K562 (cell line): ENCODE measurements around the gene SIT1. TPM values are rescaled to one million over a fixed set of nuclear protein-coding genes. Genes with fewer than 3 reads are reported as not detected.

ENCODE experiments used
- ATAC-seq: fragments of 200-7000 bp; cut with Tn5 transposase; 3 replicates; pipeline ENCODE4 v1.9.1; 2020; ENCODE audit warnings: moderate library complexity
- BruUV-seq: library from RNA; stranded (reverse); fragments of 400-500 nt; replicated peaks from 2 replicates; lab custom pipeline; 2021; lab: Mats Ljungman, UMichigan
- CTCF ChIA-PET: fragments of 300-600 bp; formaldehyde crosslinking; extraction: SDS; loops from one replicate; lab custom pipeline; 2021; ENCODE audit warnings: low intra/inter-chr PET ratio; lab: Yijun Ruan, JAX
- POLR2A ChIA-PET: fragments of 300-600, 350-650 bp; sonication (Branson Sonifier 250); formaldehyde crosslinking; extraction: SDS; loops from one replicate; lab custom pipeline; 2021; ENCODE audit warnings: antibody characterized with exemption, inconsistent platforms; lab: Yijun Ruan, JAX
- DNase-seq, 4 experiments: peaks; one replicate each; pipeline versions ENCODE4 v3.0.0 to v3.0.0-alpha.2; 2011 to 2018; ENCODE audit warnings: low spot score in 3 of 4, mixed read lengths in 3 of 4; ENCODE audit errors: extremely low read depth in 1 of 4
- FAIRE-seq: peaks from 2 replicates; lab custom pipeline; 2011; peaks lifted over from hg19 to GRCh38; lab: Jason Lieb, UNC
- H2AFZ ChIP-seq: 2 replicates; pipeline ENCODE4 v1.6.0; 2011; ENCODE audit warnings: low read depth, low read length, control low read depth, inconsistent platforms
- H3K27ac ChIP-seq: fragments of 200-600 bp; 3 replicates; pipeline ENCODE4 v1.8.0; 2011; ENCODE audit warnings: low read depth, mild to moderate bottlenecking, control low read depth, inconsistent platforms, low read length, moderate library complexity, mixed read lengths; ENCODE audit errors: extremely low read depth
- H3K27me3 ChIP-seq, 2 experiments: fragments of 300-600 bp in 1 of 2; 2 replicates in 1 of 2; 3 replicates in 1 of 2; pipeline versions ENCODE4 v1.6.0 to v1.8.0; 2011; ENCODE audit warnings: inconsistent platforms in 2 of 2, low read length in 2 of 2, mild to moderate bottlenecking in 1 of 2, mixed read lengths in 1 of 2, moderate library complexity in 1 of 2; ENCODE audit not compliant: control insufficient read depth in 2 of 2, insufficient read depth in 2 of 2
- H3K36me3 ChIP-seq: fragments of 300-600 bp; 3 replicates; pipeline ENCODE4 v1.8.0; 2011; ENCODE audit warnings: mild to moderate bottlenecking, low read length, inconsistent platforms; ENCODE audit not compliant: control insufficient read depth, insufficient read depth
- H3K4me1 ChIP-seq, 2 experiments: fragments of 200-600 bp in 1 of 2; replicated peaks in 1 of 2; 2 replicates in 1 of 2; 3 replicates in 1 of 2; pipeline versions ENCODE4 v1.5.1 to v1.8.0; 2011; ENCODE audit warnings: inconsistent platforms in 2 of 2, low read length in 2 of 2, mild to moderate bottlenecking in 1 of 2, mixed read lengths in 1 of 2, moderate library complexity in 1 of 2; ENCODE audit not compliant: control insufficient read depth in 2 of 2, insufficient read depth in 2 of 2
- H3K4me2 ChIP-seq: 2 replicates; pipeline ENCODE4 v1.6.1; 2011; ENCODE audit warnings: low read length, control low read depth, inconsistent platforms, mixed read lengths; ENCODE audit not compliant: insufficient read depth
- H3K4me3 ChIP-seq: fragments of 200-600 bp; sonication (generic), shearing (Covaris generic); 2 replicates; pipeline ENCODE4 v1.5.1; 2016; ENCODE audit warnings: control low read depth, inconsistent platforms
- H3K79me2 ChIP-seq: fragments of 200-600 bp; 3 replicates; pipeline ENCODE4 v1.8.0; 2011; ENCODE audit warnings: low read length, inconsistent platforms; ENCODE audit not compliant: control insufficient read depth, insufficient read depth
- H3K9ac ChIP-seq, 2 experiments: 2 replicates each; pipeline versions ENCODE4 v1.6.0 to v1.6.1; 2011; ENCODE audit warnings: low read depth in 2 of 2, low read length in 2 of 2, control low read depth in 1 of 2, inconsistent platforms in 1 of 2, mild to moderate bottlenecking in 1 of 2, mixed read lengths in 1 of 2; ENCODE audit not compliant: insufficient read depth in 1 of 2
- H3K9me1 ChIP-seq: one replicate; pipeline ENCODE4 v1.6.0; 2011; ENCODE audit warnings: inconsistent platforms, mild to moderate bottlenecking, low read length, moderate library complexity; ENCODE audit not compliant: control insufficient read depth, insufficient read depth
- H3K9me3 ChIP-seq: replicated peaks from 2 replicates; pipeline ENCODE4 v1.5.1; 2011; ENCODE audit warnings: low read depth, low read length, inconsistent platforms; ENCODE audit not compliant: control insufficient read depth, insufficient read depth
- H4K20me1 ChIP-seq: replicated peaks from 2 replicates; pipeline ENCODE4 v1.6.1; 2011; ENCODE audit warnings: low read length, inconsistent platforms, mixed read lengths; ENCODE audit not compliant: control insufficient read depth, insufficient read depth
- DEAF1 ChIP-seq: fragments of 450-650 bp; formaldehyde crosslinking; IDR thresholded peaks from 2 replicates; pipeline ENCODE4 v1.4.0; 2020; ENCODE audit warnings: mild to moderate bottlenecking, moderate library complexity
- POLR2A ChIP-seq: fragments of 450-650 bp; conservative IDR thresholded peaks from 2 replicates; pipeline ENCODE4 v1.6.1; 2016
- RNF2 ChIP-seq: sonication (generic); IDR thresholded peaks from 2 replicates; pipeline ENCODE4 v1.6.1; 2016
- WGBS: fragments of 100-300 bp; shearing (Covaris generic); methylation state at CpG from one replicate; pipeline ENCODE4 v1.1.6; 2016; ENCODE audit warnings: low coverage, mixed read lengths; ENCODE audit not compliant: insufficient coverage; ENCODE audit errors: missing lambda C conversion rate; 5-methylcytosine and 5-hydroxymethylcytosine counted together
- in situ Hi-C: fragments of 300-500 bp; cut with MboI; formaldehyde crosslinking; loops from 4 replicates; pipeline ENCODE4 v1.15.0; 2018; ENCODE audit warnings: inconsistent platforms, mixed read lengths
- intact Hi-C: fragments of 100-400 bp; cut with micrococcal nuclease; formaldehyde crosslinking; loops from 2 replicates; pipeline ENCODE4 v1.14.2; 2022
- polyA plus RNA-seq, 8 experiments: library from polyadenylated mRNA; depleted of rRNA in 4 of 8; stranded (reverse) in 5 of 8; unstranded in 3 of 8; fragments of >200 nt; fragmentation: Nextera tagmentation in 2 of 8; fragmentation: Illumina TruSeq in 1 of 8; extraction: Ambion mirVana in 2 of 8; extraction: Trizol in 1 of 8; gene quantifications; 2 replicates each; pipeline versions ENCODE4 v1.2.1 to v1.2.3, GENCODE V29; 2011 to 2014; ENCODE audit warnings: inconsistent platforms in 1 of 8, missing spikeins in 1 of 8
- total RNA-seq, 7 experiments: library from RNA; depleted of rRNA in 6 of 7; stranded (reverse); fragments of >200 nt in 6 of 7; fragmentation: Illumina TruSeq in 2 of 7; extraction: Trizol in 2 of 7; gene quantifications; 2 replicates each; pipeline versions ENCODE4 v1.2.1 to v1.2.3, GENCODE V29; 2011 to 2021; ENCODE audit warnings: low replicate concordance in 1 of 7

SIT1 gene
- total and polyA plus RNA-seq, 9 of the 15 experiments (the other 6 are each of a cell fraction or from before 2014, with no cell fraction given): not detected

- WGBS: 100% methylated on average over 3 of the region's 3 CpGs
- no peak overlapping the region for H2AFZ ChIP-seq
- H3K9ac ChIP-seq: no peak overlapping the region
- intact Hi-C loops (loop anchor here (2.0 to 5.0 kb wide), 2 partner anchors 33 to 39 kb away; partner anchors contain the start of genes CCDC107 and RMRP), in situ Hi-C loops (no loop called here)
- CTCF ChIA-PET: no interaction called here
- no peaks in the 10 kb centered on the region for H3K9me1 ChIP-seq
- H3K4me3 ChIP-seq: no peak overlapping the region
- DNase-seq (no peak), ATAC-seq (no peak), FAIRE-seq (no peak)
- peaks cover 53% of the 10 kb centered on the region for H3K36me3 ChIP-seq
- H3K27ac ChIP-seq: no peak overlapping the region
- H3K9me3 ChIP-seq: no peaks in the 10 kb centered on the region
- H3K4me2 ChIP-seq: no peak overlapping the region
- no peaks in the 10 kb centered on the region for H3K79me2 ChIP-seq
- TF ChIP-seq DEAF1 (CRISPR knock-in tag) (no peak), POLR2A (peak; percentile 42; the same call in 1 of the 2 replicates)
- no peaks in the 10 kb centered on the region for H3K27me3 ChIP-seq
- H4K20me1 ChIP-seq: no peaks in the 10 kb centered on the region
- POLR2A ChIA-PET: interaction anchor here (0.6 to 1.9 kb wide), 8 partner anchors 10 to 36 kb away, joined by 3 to 8 read pairs (median 3); partner anchors contain the start of genes CREB3 and TLN1
- H3K4me1 ChIP-seq: peaks cover 4% of the 10 kb centered on the region in 2 experiments; a peak in 4 of 5 replicates
- BruUV-seq: no TSS peak
Measured at GRCh38 chr9:35695943-35696401, 45.2 kb upstream of the SIT1 start.

- intact Hi-C loops: no loop called here
- peak; percentile 52 for FAIRE-seq
Measured at GRCh38 chr9:35691757-35692301, 41.1 kb upstream of the SIT1 start.

More at GRCh38 chr9:35691757-35692301, 41.1 kb upstream of the SIT1 start:
- Histone ChIP-seq H3K79me2 (no peaks in the 10 kb centered on the region), H3K9me1 (no peaks in the 10 kb centered on the region), H3K4me2 (peak overlapping the region; percentile 89; the same call in 1 of the 2 replicates), H3K27ac (peak overlapping the region; percentile 86; the same call in 1 of the 3 replicates), H3K4me1 (peaks cover 12 to 23% of the 10 kb centered on the region in 2 experiments; a peak in 4 of 5 replicates), H3K27me3 (no peaks in the 10 kb centered on the region), H2AFZ (peak overlapping the region; percentile 91; the same call in 1 of the 2 replicates), H3K4me3 (no peak overlapping the region), H4K20me1 (no peaks in the 10 kb centered on the region), H3K36me3 (peaks cover 13% of the 10 kb centered on the region), H3K9me3 (no peaks in the 10 kb centered on the region), H3K9ac (peak overlapping the region in 1 of 2 experiments; percentile 73; a peak in 1 of 4 replicates)
- WGBS: 72% methylated on average over 7 of the region's 13 CpGs
- ATAC-seq (no peak), DNase-seq (no peak)
- ChIA-PET POLR2A (interaction anchor here (0.6 to 1.9 kb wide), 6 partner anchors 12 to 40 kb away, joined by 3 to 7 read pairs (median 4); partner anchors contain the start of genes CREB3 and TLN1), CTCF (no interaction called here)
- BruUV-seq: no TSS peak
- in situ Hi-C loops: no loop called here
- no peak for TF ChIP-seq RNF2
